BLaER1 (cell line): Measurements from ENCODE around the gene SIRPG.

Experiments used
- H3K27ac ChIP-seq: shearing (Covaris generic); formaldehyde crosslinking; 2 replicates; pipeline ENCODE4 v1.8.1; 2022
- H3K27me3 ChIP-seq: shearing (Covaris generic); formaldehyde crosslinking; 2 replicates; pipeline ENCODE4 v1.8.1; 2022
- H3K36me3 ChIP-seq: shearing (Covaris generic); formaldehyde crosslinking; 2 replicates; pipeline ENCODE4 v1.8.1; 2022
- H3K4me1 ChIP-seq: shearing (Covaris generic); formaldehyde crosslinking; 2 replicates; pipeline ENCODE4 v1.8.1; 2022
- H3K4me2 ChIP-seq: shearing (Covaris generic); formaldehyde crosslinking; 2 replicates; pipeline ENCODE4 v1.8.1; 2022
- H3K4me3 ChIP-seq: shearing (Covaris generic); formaldehyde crosslinking; 2 replicates; pipeline ENCODE4 v1.8.1; 2022
- H3K9ac ChIP-seq: shearing (Covaris generic); formaldehyde crosslinking; 2 replicates; pipeline ENCODE4 v1.8.1; 2022
- H3K9me3 ChIP-seq: shearing (Covaris generic); formaldehyde crosslinking; 2 replicates; pipeline ENCODE4 v1.8.1; 2022
- H4K20me1 ChIP-seq: shearing (Covaris generic); formaldehyde crosslinking; 2 replicates; pipeline ENCODE4 v1.8.1; 2022
- Cebpa-rat ChIP-seq: shearing (Covaris generic); IDR thresholded peaks from 2 replicates; pipeline ENCODE4 v1.8.1; 2022

Gene SIRPG

GRCh38 chr20:1637755-1638154 is 19.8 kb downstream of the SIRPG start:
- no peak overlapping the region for H3K4me2 ChIP-seq
- no peak overlapping the region for H3K9ac ChIP-seq
- H3K9me3 ChIP-seq: peaks cover 5% of the 10 kb centered on the region; the same call in 1 of the 2 replicates
- H3K4me1 ChIP-seq: peaks cover 15% of the 10 kb centered on the region
- TF ChIP-seq Cebpa-rat: no peak
- no peaks in the 10 kb centered on the region for H3K27me3 ChIP-seq
- no peak overlapping the region for H3K27ac ChIP-seq
- H3K36me3 ChIP-seq: no peaks in the 10 kb centered on the region
- no peak overlapping the region for H3K4me3 ChIP-seq
- no peaks in the 10 kb centered on the region for H4K20me1 ChIP-seq

GRCh38 chr20:1637226-1637625 is 20.4 kb downstream of the SIRPG start:
- Histone ChIP-seq H3K27ac (no peak overlapping the region), H3K36me3 (no peaks in the 10 kb centered on the region), H3K9ac (no peak overlapping the region), H3K4me2 (no peak overlapping the region), H3K9me3 (peaks cover 5% of the 10 kb centered on the region; the same call in 1 of the 2 replicates), H3K4me1 (peaks cover 15% of the 10 kb centered on the region), H4K20me1 (no peaks in the 10 kb centered on the region), H3K4me3 (no peak overlapping the region), H3K27me3 (no peaks in the 10 kb centered on the region)
- no peak for TF ChIP-seq Cebpa-rat

- Histone ChIP-seq H3K9me3 (peaks cover 5% of the 10 kb centered on the region; the same call in 1 of the 2 replicates), H3K4me2 (no peak overlapping the region), H3K9ac (no peak overlapping the region), H4K20me1 (no peaks in the 10 kb centered on the region), H3K36me3 (no peaks in the 10 kb centered on the region), H3K4me3 (no peak overlapping the region), H3K4me1 (peaks cover 15% of the 10 kb centered on the region), H3K27ac (no peak overlapping the region), H3K27me3 (no peaks in the 10 kb centered on the region)
- TF ChIP-seq Cebpa-rat: no peak
Measured at GRCh38 chr20:1636621-1637020, 21.0 kb downstream of the SIRPG start.

- H3K36me3 ChIP-seq: no peaks in the 10 kb centered on the region
- no peak overlapping the region for H3K9ac ChIP-seq
- no peak overlapping the region for H3K4me2 ChIP-seq
- H3K4me3 ChIP-seq: no peak overlapping the region
- no peaks in the 10 kb centered on the region for H4K20me1 ChIP-seq
- H3K4me1 ChIP-seq: peaks cover 7% of the 10 kb centered on the region
- H3K27me3 ChIP-seq: no peaks in the 10 kb centered on the region
- H3K9me3 ChIP-seq: peaks cover 5% of the 10 kb centered on the region; the same call in 1 of the 2 replicates
- TF ChIP-seq Cebpa-rat: no peak
- no peak overlapping the region for H3K27ac ChIP-seq
Measured at GRCh38 chr20:1635291-1635979, 22.1 kb downstream of the SIRPG start.

- TF ChIP-seq Cebpa-rat: no peak
- no peak overlapping the region for H3K4me2 ChIP-seq
- H3K27me3 ChIP-seq: no peaks in the 10 kb centered on the region
- H3K36me3 ChIP-seq: no peaks in the 10 kb centered on the region
- H3K9me3 ChIP-seq: no peaks in the 10 kb centered on the region
- H3K4me1 ChIP-seq: peaks cover 13% of the 10 kb centered on the region
- no peak overlapping the region for H3K4me3 ChIP-seq
- H3K27ac ChIP-seq: no peak overlapping the region
- H3K9ac ChIP-seq: no peak overlapping the region
- H4K20me1 ChIP-seq: no peaks in the 10 kb centered on the region
Measured at GRCh38 chr20:1633535-1633934, 24.0 kb downstream of the SIRPG start.

- H3K36me3 ChIP-seq: no peaks in the 10 kb centered on the region
- H3K4me3 ChIP-seq: no peak overlapping the region
- no peak for TF ChIP-seq Cebpa-rat
- no peak overlapping the region for H3K27ac ChIP-seq
- peaks cover 13% of the 10 kb centered on the region for H3K4me1 ChIP-seq
- no peak overlapping the region for H3K4me2 ChIP-seq
- H4K20me1 ChIP-seq: no peaks in the 10 kb centered on the region
- H3K9ac ChIP-seq: no peak overlapping the region
- no peaks in the 10 kb centered on the region for H3K27me3 ChIP-seq
- H3K9me3 ChIP-seq: no peaks in the 10 kb centered on the region
Measured at GRCh38 chr20:1632178-1632577, 25.4 kb downstream of the SIRPG start.

GRCh38 chr20:1631309-1632151 is 26.0 kb downstream of the SIRPG start:
- no peaks in the 10 kb centered on the region for H3K9me3 ChIP-seq
- peaks cover 13% of the 10 kb centered on the region for H3K4me1 ChIP-seq
- H3K4me3 ChIP-seq: no peak overlapping the region
- no peaks in the 10 kb centered on the region for H4K20me1 ChIP-seq
- H3K27ac ChIP-seq: no peak overlapping the region
- no peak for TF ChIP-seq Cebpa-rat
- H3K4me2 ChIP-seq: no peak overlapping the region
- H3K36me3 ChIP-seq: no peaks in the 10 kb centered on the region
- no peaks in the 10 kb centered on the region for H3K27me3 ChIP-seq
- no peak overlapping the region for H3K9ac ChIP-seq

GRCh38 chr20:1630186-1630585 is 27.4 kb downstream of the SIRPG start:
- TF ChIP-seq Cebpa-rat: no peak
- H3K4me2 ChIP-seq: no peak overlapping the region
- H4K20me1 ChIP-seq: no peaks in the 10 kb centered on the region
- peaks cover 13% of the 10 kb centered on the region for H3K4me1 ChIP-seq
- H3K27ac ChIP-seq: no peak overlapping the region
- no peaks in the 10 kb centered on the region for H3K9me3 ChIP-seq
- no peaks in the 10 kb centered on the region for H3K36me3 ChIP-seq
- H3K4me3 ChIP-seq: no peak overlapping the region
- no peak overlapping the region for H3K9ac ChIP-seq
- no peaks in the 10 kb centered on the region for H3K27me3 ChIP-seq

- no peak overlapping the region for H3K27ac ChIP-seq
- no peak overlapping the region for H3K9ac ChIP-seq
- peak overlapping the region; percentile 58 for H3K4me2 ChIP-seq
Measured at GRCh38 chr20:1629321-1629720, 28.3 kb downstream of the SIRPG start.

GRCh38 chr20:1628621-1629020 is 29.0 kb downstream of the SIRPG start:
- no peaks in the 10 kb centered on the region for H3K36me3 ChIP-seq
- no peaks in the 10 kb centered on the region for H3K9me3 ChIP-seq
- no peaks in the 10 kb centered on the region for H3K27me3 ChIP-seq
- H3K4me2 ChIP-seq: peak overlapping the region; percentile 58; the same call in 1 of the 2 replicates
- no peak for TF ChIP-seq Cebpa-rat
- H3K4me3 ChIP-seq: no peak overlapping the region
- no peak overlapping the region for H3K27ac ChIP-seq
- H3K9ac ChIP-seq: no peak overlapping the region
- no peaks in the 10 kb centered on the region for H4K20me1 ChIP-seq
- H3K4me1 ChIP-seq: peaks cover 13% of the 10 kb centered on the region

More at GRCh38 chr20:1629321-1629720, 28.3 kb downstream of the SIRPG start:
- Histone ChIP-seq H3K4me1 (peaks cover 13% of the 10 kb centered on the region), H3K36me3 (no peaks in the 10 kb centered on the region), H3K9me3 (no peaks in the 10 kb centered on the region), H3K4me3 (no peak overlapping the region), H4K20me1 (no peaks in the 10 kb centered on the region), H3K27me3 (no peaks in the 10 kb centered on the region)
- no peak for TF ChIP-seq Cebpa-rat
